ENCODE data around the gene EMID1.
"Not testable (repeated sequence)": the region's sequence is repeated elsewhere in the genome, so short reads cannot be mapped to it uniquely, and the experiment has no call there.

EMID1 gene

DNA sequence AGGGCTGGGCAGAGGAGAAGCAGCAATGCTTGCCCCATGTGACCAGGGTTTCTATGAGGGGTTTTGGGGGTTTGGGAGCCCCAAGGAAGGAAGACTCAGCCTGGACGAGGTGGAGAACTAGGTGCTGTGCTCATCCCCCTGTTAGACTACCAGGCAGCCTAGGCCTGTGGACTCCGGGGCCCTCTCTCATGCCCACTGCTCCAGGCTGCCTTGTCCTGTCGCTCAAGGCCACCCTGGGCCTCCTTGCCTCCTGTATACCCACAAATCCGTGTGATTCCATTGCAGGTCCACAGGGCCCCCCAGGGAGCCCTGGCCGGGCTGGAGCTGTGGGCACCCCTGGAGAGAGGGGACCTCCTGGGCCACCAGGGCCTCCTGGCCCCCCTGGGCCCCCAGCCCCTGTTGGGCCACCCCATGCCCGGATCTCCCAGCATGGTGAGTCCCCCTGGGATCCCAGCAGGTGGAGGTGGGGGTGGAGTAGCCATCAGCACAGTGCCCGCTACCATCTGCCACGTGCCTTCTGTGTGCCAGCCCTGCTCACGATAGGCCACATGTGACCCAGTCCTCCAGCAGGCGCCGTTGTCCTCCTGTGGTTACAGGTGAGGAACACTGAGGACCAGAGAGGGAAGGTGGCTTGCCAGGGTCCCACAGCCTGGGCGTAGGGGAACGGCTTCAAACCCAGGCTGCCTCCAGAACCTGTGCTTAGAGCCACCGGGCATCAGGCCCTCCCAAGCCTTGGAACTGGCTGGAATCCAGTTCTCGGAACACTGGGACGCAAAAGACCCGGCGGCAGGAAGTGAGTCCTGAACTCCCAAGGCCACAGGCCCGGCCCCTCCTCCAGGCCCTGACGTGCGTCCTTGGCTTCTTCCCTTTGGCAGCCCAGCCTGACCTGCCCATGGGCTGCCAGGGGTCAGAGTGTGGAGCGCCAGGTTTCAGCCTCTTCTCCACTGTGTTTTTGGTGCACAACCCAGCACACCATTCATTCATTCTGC is 26.6 kb downstream of the EMID1 start:
- DNase-seq = no peak

DNA sequence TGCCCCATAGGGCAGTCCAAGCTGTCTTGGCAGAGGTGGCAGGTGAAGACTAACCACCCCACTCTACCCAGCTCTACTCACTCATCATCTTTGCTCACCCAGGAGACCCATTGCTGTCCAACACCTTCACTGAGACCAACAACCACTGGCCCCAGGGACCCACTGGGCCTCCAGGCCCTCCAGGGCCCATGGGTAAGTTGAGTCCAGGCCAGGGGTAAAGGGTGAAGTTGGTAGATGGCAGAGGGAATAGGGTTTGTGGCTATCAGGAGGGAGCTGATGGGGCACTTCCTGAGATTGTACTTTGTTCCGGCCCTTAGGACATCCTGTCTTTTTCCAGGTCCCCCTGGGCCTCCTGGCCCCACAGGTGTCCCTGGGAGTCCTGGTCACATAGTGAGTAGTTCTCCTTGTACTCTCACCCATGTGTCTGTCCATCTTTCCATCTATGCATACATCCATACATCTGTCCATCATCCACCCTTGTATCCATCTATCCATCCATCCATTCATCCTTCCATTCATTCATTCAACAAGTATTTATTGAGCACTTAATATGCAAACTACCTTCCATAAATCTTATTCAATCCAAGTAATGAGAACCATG is 27.7 kb downstream of the EMID1 start:
- DNase-seq = no peak

DNA sequence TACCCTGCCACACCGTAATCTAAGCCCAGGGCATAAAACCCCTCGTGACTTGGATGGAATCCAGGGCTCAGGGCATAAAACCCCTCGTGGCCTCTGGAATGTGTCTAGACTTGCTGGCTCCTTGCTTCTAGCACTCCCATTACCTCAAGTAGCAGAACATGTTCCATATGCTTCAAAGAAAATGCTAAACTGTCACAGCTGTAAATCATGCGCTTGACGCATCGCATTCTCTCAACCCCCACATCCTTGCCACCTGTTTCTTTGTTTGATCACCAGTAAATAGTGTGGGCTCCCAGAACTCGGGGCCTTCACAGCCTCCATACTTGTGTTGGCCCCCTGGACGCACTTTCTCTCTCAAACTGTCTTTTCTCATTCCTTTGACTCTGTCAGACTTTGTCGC is 34.8 kb downstream of the EMID1 start:
- not testable (repeated sequence) for DNase-seq

DNA sequence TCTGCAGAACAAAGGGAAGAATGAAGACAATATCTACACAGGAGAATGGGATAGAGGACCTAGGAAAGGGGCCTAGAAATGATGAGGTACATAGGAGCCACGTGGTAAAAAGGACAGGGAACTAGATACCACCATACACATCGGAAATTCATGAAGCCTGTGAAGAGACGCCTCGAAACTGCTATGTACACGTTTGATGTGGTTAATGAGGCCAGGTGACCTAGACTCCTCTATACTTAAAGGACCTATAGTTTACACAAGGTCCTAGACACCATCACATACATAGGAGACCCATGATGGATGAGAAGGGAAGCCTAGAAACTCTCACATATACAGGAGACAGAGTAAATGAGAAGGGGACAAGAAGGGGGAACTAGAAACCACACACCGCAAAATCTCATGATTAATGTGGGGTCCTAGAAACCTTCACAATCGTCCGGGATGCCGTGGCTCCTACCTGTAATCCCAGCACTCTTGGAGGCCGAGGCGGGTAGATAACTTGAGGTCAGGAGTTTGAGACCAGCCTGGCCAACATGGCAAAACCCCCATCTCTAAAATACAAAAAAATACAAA is 38.3 kb downstream of the EMID1 start:
- no peak for DNase-seq

DNA sequence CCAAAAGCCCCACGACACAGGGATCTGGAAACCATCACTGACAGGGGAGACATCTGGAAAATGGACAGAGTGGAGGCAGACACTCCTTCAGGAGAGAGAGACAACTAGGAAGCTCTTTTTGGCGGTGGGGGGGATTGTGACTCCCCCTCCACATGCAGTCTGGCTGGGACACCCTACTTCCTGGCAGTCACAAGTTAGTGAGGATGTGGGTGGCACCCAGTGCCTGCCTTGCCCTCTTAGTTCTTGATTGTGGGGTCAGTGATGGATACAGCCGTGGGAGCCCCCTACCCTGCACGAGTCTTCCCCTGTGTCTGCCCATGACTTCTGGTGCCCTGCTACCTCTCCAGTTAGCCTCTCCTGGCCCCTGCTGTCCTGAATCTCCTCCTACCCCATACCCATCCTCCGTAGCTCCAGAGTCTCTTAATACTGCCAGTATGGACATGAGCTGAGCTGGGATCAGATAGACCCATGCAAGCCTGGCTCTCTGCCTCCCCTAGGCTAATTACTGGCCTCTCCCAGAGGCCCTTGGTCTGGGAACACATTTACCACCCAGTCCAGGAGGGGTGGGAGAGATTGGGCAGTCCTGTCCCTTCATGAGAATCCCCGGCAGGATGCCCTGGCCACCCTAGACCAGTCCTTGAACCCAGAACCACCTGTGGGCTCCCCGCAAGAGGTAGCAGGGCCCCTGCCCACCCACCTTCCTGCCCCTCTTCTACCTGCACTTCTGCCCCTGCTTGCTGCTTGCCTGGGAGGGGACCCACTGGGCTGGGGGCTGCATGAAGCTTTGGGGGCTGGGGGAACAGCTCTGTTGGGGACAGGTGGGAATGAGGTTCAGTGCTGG is 39.3 kb downstream of the EMID1 start:
- DNase-seq = no peak

DNA sequence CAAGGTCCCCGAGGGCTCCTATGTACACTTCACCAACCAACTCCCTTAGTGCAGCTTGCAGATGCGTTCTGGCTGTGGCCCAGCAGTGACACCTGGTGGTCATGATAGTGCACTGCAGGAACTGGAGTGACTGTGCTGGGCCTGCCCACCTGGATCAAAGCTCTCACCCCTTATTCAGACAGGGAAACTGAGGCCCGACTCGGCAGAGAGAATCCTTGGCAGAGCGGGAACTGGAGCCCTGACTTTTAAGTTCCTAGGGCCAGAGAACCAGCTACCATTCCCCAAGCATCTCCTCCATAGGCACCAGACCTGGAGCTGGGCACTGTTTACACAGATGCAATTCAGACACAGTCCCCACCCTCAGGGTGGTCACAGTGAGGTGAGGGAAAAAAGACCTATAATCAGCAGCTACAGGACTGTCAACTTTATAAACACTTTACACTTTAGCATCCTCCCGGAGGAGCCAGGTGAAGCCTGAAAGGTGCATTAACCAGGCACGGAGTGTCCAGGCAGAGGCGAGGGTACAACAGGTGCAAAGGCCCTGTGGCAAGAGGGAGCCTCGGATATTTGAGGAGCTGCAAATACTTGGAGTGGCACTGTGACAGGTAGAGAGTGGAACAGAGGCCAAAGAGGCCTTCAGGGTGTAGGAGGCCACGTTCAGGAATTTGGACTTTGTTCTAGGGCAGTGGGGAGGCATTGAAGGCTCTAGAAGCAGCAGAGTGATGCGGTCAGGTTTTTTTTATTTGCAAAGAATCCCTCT is 40.1 kb downstream of the EMID1 start:
- DNase-seq = peak; percentile 17

DNA sequence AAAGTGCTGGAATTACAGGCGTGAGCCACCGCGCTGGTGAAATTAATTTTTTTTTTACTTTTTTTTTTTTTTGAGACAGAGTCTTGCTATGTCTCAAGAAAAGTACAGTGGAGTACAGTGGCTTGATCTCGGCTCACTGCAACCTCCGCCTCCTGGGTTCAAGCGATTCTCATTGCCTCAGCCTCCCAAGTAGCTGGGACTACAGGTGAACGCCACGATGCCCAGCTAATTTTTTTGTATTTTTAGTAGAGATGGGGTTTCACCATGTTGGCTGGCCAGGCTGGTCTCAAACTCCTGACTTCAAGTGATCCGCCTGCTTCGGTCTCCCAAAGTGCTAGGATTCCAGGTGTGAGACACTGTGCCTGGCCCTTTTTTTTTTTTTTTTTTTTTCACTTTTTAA is 42.2 kb downstream of the EMID1 start:
- DNase-seq = not testable (repeated sequence)

DNA sequence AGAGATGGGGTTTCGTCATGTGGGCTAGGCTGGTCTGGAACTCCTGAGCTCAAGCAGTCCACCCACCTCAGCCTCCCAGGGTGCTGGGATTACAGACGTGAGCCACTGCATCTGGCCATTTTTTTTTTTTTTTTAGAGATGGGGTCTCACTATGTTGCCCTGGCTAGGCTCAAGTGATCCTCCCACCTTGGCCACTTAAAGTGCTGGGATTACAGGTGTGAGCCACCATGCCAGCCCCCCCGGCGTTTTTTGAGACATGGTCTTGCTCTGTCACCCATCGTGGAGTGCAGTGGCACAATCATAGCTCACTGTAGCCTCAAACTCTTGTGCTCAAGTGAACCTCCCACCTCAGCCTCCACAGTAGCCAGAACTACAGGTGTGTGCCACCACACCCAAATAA is 45.6 kb downstream of the EMID1 start:
- DNase-seq = no peak

DNA sequence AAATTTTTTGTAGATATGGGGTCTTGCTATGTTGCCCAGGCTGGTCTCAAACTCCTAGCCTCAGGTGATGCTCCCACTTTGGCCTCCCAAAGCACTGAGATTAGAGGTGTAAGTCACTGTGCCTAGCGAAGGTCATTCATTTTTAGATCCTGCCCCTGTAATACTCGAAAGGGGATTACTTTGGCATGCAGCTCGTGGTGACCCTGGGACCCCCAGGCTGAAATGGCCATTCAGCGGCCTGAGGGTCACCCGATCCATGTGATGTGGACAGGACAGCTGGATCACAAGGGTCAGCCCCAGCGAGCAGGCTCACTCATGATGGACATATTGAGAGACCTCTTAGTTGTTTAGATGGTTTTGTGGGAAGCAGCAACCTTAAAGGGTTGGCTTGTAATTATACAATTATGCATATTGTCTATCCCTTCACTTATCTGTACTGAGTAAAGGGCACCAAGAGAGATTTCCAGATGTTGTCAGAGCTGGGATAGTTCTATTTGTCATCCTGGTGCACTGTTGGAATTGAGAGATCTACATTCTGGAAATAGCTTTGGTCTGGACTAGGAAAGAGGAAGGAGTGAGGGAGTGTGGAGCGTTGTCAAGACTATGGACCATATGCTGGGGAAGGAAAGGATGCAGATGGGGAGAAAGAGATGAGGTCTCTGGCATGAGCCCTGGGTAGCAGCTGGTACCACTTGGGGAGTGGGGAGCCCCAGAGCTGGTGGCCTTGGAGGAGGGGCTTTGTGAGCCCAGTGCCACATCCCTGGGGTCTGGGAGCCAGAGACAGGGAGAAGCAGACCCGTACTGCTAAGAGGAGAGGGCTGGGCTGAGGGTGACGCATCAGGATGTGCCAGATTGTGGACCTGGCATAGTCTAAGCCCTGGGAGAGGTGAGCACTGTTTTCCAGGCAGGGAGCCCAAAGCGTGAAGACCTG is 46.5 kb downstream of the EMID1 start:
- no peak for DNase-seq

DNA sequence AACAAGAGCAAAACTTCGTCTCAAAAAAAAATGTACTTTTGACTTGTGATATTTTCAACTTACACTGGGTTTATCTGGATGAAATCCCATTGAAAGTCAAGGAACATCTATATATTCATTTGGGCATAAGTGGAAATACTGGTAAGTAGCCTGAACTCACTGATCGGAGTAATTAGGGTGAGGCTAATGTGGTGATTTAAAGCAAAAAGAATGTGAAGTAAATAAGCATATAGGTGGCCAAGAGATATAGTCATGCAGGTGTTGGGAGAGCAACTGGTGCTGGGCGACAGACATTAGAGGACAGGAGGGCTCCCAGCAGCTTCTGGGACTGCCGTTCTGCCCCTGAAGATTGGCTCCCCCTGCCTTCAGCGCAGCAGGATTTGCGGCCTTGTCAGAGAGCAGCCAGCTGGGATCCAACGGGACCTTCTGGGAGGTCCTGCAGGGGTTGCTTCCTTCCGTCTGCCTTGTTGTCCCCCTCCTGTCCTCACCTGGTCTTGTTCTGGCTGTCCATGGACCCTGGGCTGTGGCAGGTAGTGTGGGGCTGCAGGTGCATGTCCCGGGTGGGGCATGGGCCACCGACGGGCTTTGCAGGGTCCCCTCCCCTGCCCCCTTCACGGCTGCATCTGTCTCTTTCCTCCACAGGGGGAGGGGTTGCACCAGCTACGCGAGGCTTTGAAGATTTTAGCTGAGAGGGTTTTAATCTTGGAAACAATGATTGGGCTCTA is 48.0 kb downstream of the EMID1 start:
- DNase-seq = no peak

DNA sequence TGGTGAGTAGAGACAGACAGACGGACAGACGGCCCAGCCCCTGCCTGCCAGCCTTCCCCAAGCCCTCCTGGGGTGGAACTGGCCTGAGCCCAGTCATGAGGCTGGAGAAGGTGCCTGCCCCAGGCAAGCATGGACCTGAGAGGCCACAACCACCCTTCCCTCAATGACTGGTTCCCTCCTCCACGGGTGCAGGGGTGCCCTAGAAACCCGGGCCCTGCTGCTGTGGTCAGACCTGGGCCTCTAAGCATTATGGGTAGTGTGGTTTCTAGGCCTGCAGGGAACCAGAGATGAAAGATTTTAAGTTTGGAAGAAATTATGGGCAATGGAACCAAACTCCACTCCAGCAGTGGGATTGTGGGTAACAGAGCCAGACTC is 48.6 kb downstream of the EMID1 start:
- no peak for DNase-seq

DNA sequence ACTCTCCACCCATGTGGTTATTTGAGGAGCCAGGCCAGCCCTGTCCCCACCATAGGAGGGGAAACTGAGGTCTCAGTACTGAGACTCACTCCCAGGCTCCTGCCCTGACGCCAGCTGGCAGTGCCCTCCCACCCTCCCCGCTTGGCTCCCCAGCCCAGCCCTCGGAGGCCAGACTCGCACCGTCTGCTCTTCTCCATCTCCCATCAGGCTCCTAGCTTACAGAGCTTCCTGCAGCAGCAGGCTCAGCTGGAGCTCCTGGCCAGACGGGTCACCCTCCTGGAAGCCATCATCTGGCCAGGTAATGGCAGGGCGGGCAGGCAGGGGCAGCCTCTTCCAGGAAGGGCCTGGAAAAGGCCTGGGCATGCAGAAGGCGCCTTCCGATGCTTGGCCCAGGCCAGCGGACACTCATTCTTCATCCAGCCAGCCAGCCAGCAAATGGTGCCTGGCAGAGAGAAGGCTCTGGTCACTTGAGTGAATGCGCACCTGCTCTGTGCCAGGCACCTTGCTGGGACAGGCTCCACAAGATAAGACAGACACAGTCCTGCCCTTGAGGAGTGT is 49.4 kb downstream of the EMID1 start:
- DNase-seq = no peak

DNA sequence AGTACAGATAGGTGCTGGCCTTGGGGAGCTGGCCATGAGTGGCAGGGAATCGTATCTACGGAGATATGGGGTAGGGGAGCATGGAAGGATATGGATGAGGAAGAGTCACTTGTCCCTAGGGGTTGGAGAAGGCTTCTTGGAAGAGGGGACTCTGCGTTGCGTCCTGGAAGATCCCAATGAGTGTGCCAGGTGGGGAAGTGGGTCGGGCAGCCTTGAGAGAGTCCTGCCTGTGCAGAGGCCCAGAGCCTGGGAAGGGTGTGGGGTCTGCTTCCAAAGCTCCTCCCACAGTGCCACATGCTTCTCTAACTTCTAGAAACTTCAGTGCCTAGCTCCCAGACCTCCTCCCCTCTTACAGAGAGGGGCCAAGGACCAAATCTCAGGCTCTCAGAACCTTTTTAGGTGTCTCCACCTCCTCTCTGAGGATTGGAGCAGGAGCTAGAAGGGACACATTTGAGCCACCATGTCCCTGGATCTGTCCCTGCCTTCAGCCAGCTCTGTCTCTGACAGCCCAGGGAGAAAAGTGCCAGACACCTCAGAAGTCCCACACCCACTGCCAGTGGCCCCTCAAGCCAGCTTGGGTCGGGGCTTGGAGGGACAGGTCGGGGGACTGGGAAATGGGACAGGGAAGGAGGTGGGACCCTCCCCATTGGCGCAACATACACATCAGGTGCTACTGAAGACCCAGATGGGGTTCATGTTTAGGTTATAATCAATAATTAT is 51.1 kb downstream of the EMID1 start:
- no peak for DNase-seq

DNA sequence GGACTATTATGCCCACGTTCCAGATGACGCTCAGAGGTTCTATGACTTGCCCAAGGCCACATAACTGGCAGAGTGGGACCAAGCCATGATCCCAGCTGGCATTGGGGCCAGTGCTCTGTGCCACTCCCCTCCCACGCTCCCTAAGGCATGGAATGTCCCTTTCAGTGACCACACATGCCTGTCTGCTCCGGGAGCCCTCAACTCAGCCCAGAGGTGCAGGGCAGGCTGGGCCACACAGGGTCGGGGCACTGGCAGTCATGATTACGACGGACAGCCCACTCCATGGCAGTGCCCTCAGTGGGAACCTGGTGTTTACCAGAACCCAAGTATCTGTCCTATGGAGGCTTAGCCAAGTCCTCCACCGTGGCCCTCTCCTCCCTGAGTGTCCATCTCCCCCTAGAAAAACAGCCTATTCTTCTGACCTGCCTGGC is 52.1 kb downstream of the EMID1 start:
- DNase-seq = no peak

DNA sequence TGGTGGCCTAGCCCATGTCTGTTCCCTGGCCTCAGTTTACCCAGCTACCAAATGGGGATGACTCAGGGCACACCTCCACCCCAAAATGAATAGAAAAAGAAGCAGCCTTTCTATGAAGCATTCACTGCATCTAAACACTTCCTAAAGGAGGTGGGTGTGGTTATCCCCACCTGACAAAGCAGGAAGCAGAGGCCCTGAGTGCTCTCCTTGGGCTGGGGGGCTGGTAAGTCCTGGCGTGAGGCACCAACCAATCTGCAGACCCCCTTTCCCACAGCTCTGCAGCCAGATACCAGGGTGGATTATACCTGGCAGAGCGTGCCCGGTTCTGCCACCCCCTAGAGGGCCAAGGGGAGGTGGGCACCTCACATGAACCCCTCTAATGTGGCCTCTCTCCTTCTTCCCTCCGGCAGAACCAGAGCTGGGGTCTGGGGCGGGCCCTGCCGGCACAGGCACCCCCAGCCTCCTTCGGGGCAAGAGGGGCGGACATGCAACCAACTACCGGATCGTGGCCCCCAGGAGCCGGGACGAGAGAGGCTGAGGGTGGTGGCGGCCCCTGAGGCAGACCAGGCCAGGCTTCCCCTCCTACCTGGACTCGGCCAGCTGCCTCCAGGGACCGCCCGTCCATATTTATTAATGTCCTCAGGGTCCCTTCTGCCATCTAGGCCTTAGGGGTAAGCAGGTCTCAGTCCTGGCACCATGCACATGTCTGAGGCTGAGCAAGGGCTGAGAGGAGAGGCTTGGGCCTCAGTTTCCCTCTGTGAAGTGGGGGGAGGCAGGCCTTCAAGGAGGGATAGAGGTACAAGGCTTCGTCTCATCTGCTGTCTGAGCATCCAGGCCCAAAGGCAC is 52.9 kb downstream of the EMID1 start:
- no peak for DNase-seq

DNA sequence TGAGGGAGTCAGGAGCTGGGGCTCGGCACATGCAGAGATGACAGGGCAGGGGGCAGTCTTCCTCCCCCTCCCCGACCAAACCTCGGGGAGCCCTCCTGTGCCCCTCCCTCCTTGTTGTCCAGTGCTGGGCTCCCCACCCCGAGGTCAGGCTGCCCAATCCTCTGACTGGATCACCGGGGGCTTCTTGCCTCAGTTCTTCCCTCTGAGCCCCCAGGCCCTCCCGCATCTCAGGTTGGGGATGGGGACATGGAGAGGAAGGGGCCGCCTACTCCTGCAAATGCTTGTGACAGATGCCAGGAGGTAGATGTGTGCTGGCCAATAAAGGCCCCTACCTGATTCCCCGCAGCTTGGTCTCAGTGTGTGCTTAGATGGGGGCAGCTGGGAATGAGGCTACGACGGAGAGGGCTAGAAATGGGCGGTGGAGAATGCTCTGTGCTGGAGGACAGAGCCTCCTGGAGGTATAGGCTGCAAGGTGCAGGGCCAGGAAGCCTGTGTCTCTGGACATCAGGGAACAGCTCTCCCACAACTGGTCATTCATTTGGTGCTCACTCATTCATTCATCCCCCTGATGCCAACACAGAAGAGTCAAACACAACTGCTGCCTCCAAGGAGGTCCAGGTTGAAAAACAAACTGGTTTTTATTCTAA is 53.7 kb downstream of the EMID1 start:
- DNase-seq = no peak

DNA sequence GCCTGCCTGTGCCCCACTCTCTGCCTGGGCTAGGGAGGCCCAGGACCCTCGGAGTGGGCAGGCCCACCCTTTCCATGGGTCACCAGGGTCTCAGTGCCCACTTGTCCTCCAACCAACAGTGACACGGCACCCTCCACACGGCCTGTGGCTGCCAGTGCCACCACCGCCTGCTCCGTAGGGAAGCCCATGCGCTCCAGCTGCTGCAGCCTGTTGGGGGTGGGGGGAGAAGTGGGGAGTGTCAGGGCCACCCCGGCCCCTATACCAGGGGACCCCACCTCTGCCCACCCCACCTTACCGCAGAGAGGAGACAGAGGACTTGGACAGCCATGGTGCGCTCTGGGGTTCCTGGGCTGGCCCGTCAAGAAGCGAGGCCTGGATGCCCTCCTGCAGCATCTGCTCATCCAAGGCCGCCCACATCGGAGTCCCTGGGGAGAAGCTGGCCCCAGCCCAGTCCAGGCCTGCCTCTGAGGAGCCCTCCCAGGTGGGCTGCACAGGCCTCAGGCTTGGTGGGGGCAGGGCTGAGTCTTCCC is 54.4 kb downstream of the EMID1 start:
- no peak for DNase-seq

Data from NCI-H2029 (cell line).